Coronary artery (tissue), 2 donors: ENCODE data around the gene CLSTN3.

Source experiments
- DNase-seq: peaks from one replicate; pipeline ENCODE4 v3.0.0-alpha.2; 2017; ENCODE audit warnings: low spot score
- H3K27ac ChIP-seq, 2 donors: fragments of 200-600 bp; sonication (generic); one replicate each; pipeline ENCODE4 v1.5.1; 2016 to 2019
- H3K4me3 ChIP-seq: fragments of 200-600 bp; sonication (generic); 2 replicates; pipeline ENCODE4 v1.5.1; 2016; ENCODE audit warnings: mild to moderate bottlenecking, moderate library complexity
- TF ChIP-seq, protein P1 (sequence below): fragments of 200-600 bp; sonication (generic); IDR thresholded peaks from one replicate; pipeline ENCODE4 v1.5.1; 2019; ENCODE audit warnings: antibody characterized with exemption

CLSTN3 gene

DNA sequence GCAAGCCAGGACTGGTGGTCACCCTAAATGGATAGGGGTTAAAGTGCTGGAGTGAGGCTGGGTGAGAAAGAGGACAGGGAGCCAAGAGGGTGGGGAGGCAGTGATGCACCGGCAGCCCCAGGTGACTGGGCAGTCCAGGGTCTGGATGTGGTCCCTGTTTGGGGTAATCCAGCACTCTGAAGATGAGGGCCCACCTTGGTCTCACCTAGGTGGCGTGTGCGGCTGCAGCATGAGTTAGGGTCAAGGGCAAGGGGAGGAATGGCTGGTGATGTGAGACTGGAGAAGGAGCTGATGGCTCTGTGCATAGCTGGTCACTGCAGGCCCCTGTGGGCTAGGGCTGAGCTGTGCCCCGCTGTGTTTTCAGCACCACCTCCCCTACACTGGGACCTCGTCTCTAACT is 19.5 kb upstream of the CLSTN3 start:
- Histone ChIP-seq H3K4me3 (no peak overlapping the region), H3K27ac (peak overlapping the region in 1 of 2 donors; percentile 16)
- DNase-seq, result no peak
- TF ChIP-seq, protein P1, sequence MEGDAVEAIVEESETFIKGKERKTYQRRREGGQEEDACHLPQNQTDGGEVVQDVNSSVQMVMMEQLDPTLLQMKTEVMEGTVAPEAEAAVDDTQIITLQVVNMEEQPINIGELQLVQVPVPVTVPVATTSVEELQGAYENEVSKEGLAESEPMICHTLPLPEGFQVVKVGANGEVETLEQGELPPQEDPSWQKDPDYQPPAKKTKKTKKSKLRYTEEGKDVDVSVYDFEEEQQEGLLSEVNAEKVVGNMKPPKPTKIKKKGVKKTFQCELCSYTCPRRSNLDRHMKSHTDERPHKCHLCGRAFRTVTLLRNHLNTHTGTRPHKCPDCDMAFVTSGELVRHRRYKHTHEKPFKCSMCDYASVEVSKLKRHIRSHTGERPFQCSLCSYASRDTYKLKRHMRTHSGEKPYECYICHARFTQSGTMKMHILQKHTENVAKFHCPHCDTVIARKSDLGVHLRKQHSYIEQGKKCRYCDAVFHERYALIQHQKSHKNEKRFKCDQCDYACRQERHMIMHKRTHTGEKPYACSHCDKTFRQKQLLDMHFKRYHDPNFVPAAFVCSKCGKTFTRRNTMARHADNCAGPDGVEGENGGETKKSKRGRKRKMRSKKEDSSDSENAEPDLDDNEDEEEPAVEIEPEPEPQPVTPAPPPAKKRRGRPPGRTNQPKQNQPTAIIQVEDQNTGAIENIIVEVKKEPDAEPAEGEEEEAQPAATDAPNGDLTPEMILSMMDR, result no peak

DNA sequence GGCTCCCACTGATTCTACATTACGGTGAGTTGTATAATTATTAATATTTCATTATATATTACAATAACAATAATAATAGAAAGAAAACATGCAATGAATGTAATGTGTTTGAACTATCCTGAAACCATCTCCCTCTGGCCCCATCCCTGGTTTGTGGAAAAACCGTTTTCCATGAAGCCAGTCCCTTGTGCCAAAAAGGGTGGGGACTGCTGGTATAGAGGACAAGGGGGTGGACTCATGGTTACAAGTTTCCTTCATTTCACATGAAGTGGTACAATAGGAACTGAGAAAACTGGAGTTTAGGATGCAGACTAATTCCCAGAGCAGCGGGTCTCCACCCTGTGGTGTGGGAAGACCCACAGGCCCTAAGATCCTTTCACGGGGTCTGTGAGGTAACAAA is 18.1 kb upstream of the CLSTN3 start:
- Histone ChIP-seq H3K4me3 (no peak overlapping the region), H3K27ac (peak overlapping the region in 1 of 2 donors; percentile 39)
- DNase-seq, result no peak
- TF ChIP-seq, protein P1, result no peak

DNA sequence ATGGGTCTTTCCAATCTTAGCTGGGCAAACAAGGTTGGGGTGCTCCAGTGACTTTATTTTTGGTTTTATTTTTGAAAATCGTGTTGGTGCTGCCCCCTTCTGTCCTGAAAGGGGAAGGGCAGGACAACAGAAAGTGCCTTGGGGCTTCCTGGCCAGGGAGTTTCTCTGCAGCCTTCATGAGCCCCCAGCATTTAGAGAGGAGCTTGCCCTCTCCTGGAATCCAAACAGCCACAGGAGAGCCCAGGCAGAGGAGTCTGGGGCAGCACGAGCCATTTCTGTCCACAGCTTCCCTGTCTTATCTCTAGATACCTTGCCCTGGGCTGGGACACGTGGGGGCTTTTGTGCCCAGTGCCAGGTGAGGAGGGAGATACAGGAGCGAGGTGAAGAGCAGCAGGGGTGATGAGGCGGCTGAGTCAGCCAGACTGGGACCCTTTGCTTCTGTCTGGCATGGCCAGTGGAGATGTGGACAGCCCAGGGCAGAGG is 16.7 kb upstream of the CLSTN3 start:
- Histone ChIP-seq H3K27ac (no peak overlapping the region), H3K4me3 (no peak overlapping the region)
- TF ChIP-seq, protein P1, result peak; percentile 74
- no peak for DNase-seq

DNA sequence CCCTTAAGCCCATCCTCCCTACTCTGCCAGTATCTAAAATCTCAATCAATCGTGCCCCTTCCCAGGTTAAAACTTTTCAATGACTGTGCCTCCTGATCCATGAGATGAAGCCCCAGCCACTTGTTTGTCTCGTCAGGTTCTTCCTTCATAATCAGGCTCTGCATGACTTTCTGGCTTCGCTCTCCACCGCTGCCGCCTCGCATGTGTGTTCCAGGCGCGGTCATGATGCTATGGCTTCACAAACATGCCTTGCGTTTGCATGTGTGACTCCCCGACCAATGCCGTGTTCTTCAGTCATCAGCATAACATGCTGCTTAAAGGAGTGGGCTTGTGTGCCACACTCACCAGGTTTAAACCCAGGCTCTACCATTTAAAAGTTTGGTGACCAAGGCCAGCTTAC is 16.2 kb upstream of the CLSTN3 start:
- TF ChIP-seq, protein P1, result no peak
- Histone ChIP-seq H3K4me3 (no peak overlapping the region), H3K27ac (no peak overlapping the region)
- DNase-seq, result no peak

DNA sequence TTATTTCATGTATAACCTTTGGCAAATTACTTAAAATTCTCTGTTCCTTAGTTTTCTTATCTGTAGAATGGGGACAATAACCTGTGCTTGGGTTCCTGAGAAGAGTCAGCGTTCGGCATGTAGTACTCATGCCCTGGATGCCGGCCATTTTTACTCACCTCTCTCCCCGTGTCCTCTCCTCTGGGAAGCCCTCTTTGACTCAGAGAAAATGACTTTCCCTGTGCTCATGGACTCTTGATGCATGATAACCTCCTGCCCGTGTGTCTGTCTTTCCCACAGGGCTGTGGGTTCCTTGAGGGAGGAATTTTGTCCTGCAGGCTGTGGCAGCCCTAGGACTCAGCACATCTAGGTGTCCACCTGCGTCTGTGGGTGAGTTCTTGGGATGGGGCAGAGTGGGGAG is 15.3 kb upstream of the CLSTN3 start:
- no peak for DNase-seq
- Histone ChIP-seq H3K27ac (no peak overlapping the region), H3K4me3 (no peak overlapping the region)
- TF ChIP-seq, protein P1, result no peak

DNA sequence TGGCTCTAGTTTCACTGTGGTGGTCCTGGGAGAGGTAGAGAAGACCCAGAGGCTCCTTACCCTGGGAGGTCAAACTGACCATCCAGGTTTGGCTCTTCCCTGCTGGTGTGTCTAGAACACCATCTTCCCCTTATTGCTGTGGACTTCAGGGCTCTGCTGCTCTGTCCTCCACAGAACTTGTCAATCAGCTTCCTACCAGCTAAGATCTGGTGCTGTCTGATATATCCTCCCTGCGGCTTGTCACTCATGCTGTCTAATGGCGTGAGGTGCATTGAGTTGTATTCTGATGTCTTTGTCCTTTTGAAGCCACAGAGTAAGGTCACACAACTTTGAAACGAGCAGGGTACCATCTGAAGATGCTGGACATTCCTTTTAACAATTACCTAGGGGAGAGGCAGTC is 14.0 kb upstream of the CLSTN3 start:
- no peak overlapping the region for H3K27ac ChIP-seq
- DNase-seq, result no peak
- H3K4me3 ChIP-seq, result no peak overlapping the region
- TF ChIP-seq, protein P1, result no peak

DNA sequence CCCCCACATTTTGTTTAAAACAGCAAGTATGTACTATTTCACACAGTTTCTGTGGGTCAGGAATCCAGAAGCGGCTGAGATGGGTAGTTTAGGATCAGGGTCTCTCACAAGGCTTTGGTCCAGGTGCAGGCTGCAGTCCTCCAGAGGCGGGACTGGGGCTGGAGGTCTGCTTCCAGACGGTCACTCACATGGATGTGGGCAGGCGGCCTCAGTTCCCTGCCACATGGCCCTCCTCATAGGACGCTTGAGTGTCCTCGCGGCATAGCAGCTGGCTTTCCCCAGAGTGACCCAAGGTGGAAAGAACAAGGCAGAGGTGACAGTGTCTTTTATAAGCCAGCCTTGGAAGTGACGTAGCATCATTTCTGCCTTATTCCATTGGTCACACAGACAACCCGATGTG is 13.3 kb upstream of the CLSTN3 start:
- TF ChIP-seq, protein P1, result no peak
- DNase-seq, result no peak
- Histone ChIP-seq H3K4me3 (no peak overlapping the region), H3K27ac (no peak overlapping the region)
